ENCODE results near the gene SH3TC1. TPM values are rescaled to one million over a fixed set of nuclear protein-coding genes. Genes with fewer than 3 reads are reported as not detected.
A peak's percentile ranks its signal among the peaks of the same experiment; 100 is the strongest.

Gene SH3TC1
- total and polyA plus RNA-seq, 2 of the 8 experiments (the other 6 are each of a cell fraction or from before 2014, with no cell fraction given) = 0.15 TPM; not detected in 1

DNA sequence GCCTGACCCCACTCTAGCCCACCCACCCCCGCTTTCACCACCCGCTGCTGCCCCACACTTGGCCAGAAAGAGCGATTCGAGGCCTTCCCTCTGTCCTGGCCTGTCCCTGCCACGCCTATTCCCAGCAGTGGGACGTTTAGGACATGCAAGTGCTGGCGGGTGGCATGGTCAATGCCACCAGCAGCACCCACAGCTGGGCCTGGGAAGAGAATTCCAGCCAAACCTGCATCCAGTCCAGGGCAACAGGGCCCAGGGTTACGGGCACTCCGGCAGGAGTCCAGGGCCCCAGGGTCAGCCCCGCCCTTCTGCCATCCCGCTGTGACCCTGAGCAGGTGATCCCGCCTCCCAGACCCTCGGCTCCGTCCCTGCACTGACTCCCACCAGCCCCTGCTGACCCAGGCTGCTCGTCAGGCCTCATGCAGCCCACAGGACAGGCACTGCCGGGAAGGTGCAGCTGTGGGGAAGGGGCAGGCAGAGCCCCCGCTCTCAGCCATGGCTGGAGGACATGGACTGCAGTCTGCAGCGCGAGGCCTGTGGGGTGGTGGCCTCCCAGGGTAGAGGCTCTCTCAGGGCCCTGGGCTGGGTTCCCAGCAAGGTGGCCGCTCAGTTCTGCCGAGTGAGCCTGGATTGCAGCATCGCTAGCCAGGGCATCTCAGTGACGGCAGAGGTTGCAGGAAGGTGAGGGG is 63.7 kb downstream of the SH3TC1 start:
- FAIRE-seq (no peak), DNase-seq (ENCODE audit: low read depth in 1 of 2, low spot score in 2 of 2) (no peak)
- no peak overlapping the region for H4K91ac ChIP-seq (replicated peaks; ENCODE audit: insufficient read length, low read length)
- TF ChIP-seq PHF8 (conservative IDR thresholded peaks at IDR 0.05; ENCODE audit: low read depth, low read length) (no peak), CBX8 (IDR thresholded peaks at IDR 0.05; ENCODE audit: borderline replicate concordance, low read depth, low read length) (no peak), ASH2L (IDR thresholded peaks at IDR 0.05; ENCODE audit: low read length) (no peak)
- TF ChIP-seq, protein P1, sequence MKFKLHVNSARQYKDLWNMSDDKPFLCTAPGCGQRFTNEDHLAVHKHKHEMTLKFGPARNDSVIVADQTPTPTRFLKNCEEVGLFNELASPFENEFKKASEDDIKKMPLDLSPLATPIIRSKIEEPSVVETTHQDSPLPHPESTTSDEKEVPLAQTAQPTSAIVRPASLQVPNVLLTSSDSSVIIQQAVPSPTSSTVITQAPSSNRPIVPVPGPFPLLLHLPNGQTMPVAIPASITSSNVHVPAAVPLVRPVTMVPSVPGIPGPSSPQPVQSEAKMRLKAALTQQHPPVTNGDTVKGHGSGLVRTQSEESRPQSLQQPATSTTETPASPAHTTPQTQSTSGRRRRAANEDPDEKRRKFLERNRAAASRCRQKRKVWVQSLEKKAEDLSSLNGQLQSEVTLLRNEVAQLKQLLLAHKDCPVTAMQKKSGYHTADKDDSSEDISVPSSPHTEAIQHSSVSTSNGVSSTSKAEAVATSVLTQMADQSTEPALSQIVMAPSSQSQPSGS (IDR thresholded peaks at IDR 0.05; ENCODE audit: low read length) = no peak
- POLR2A ChIA-PET (ENCODE audit: partially characterized antibody) = no interaction called here
- no peak overlapping the region for H3K56ac ChIP-seq (replicated peaks; ENCODE audit: insufficient read length, low read depth, low read length)
- H3K36me3 ChIP-seq (ENCODE audit: control insufficient read depth in 2 of 4, insufficient read depth in 4 of 4, low read length in 3 of 4) = no peaks in the 10 kb centered on the region
- no peaks in the 10 kb centered on the region for H3K79me2 ChIP-seq (ENCODE audit: control insufficient read depth in 1 of 2, insufficient read depth in 2 of 2, low read length in 2 of 2)
- peak overlapping the region; percentile 81; the same call in 1 of the 2 replicates for H2BK15ac ChIP-seq (ENCODE audit: low read length)
- no peak overlapping the region for H3K23ac ChIP-seq (ENCODE audit: insufficient read length)
- WGBS, 2 experiments (ENCODE audit: extremely low coverage in 1 of 2, insufficient coverage in 1 of 2, insufficient read length in 1 of 2, insufficient replicate concordance in 2 of 2, low coverage in 1 of 2, low lambda C conversion rate in 2 of 2, missing lambda C conversion rate in 1 of 2) = 78% methylated on average over 19 of the region's 23 CpGs; no CpG with 5 or more reads in 1 of the 2 experiments
- H3K4me2 ChIP-seq (ENCODE audit: insufficient read depth in 1 of 2, low read depth in 2 of 2, low read length in 2 of 2) = no peak overlapping the region
- no peak overlapping the region for H2BK5ac ChIP-seq (ENCODE audit: low read depth, low read length)
- no peak overlapping the region for H2BK120ac ChIP-seq (replicated peaks; ENCODE audit: low read depth, low read length)
- H4K5ac ChIP-seq (ENCODE audit: insufficient read length, low read depth, low read length) = no peak overlapping the region
- H2AK5ac ChIP-seq (ENCODE audit: low read depth, low read length) = no peak overlapping the region
- no peaks in the 10 kb centered on the region for H3K27me3 ChIP-seq (replicated peaks in 1 of 4; ENCODE audit: control insufficient read depth in 3 of 4, extremely low read depth in 1 of 4, insufficient read depth in 3 of 4, low read length in 3 of 4)
- no peak overlapping the region for H3K4ac ChIP-seq (replicated peaks; ENCODE audit: insufficient read length, low read depth, low read length)
- H3K23me2 ChIP-seq (ENCODE audit: low read depth, low read length) = no peaks in the 10 kb centered on the region
- H3K9ac ChIP-seq (replicated peaks in 1 of 4; ENCODE audit: extremely low read depth in 1 of 4, low read depth in 3 of 4, low read length in 3 of 4) = no peak overlapping the region
- H3K79me1 ChIP-seq (ENCODE audit: low read depth, low read length) = no peaks in the 10 kb centered on the region
- H3K4me1 ChIP-seq (replicated peaks in 1 of 4; ENCODE audit: control insufficient read depth in 3 of 4, insufficient read depth in 4 of 4, low read length in 3 of 4) = peaks cover 0 to 8% (median 4%) of the 10 kb centered on the region in 4 experiments; a peak in 4 of 7 replicates
- H2AFZ ChIP-seq (ENCODE audit: low read length) = no peak overlapping the region
- no peak overlapping the region for H3K4me3 ChIP-seq (ENCODE audit: extremely low read depth in 1 of 4, insufficient read depth in 2 of 4, low read depth in 3 of 4, low read length in 4 of 4)
- no peak overlapping the region for H2BK20ac ChIP-seq (ENCODE audit: low read length)
- CTCF ChIA-PET (ENCODE audit: partially characterized antibody) = interaction anchor here (1.6 kb wide), 1 partner anchor 17 kb away, joined by 3 read pairs; no protein-coding TSS in a partner anchor
- no peak overlapping the region for H3K27ac ChIP-seq (ENCODE audit: low read depth, low read length)
- H4K8ac ChIP-seq (ENCODE audit: extremely low read depth, insufficient read depth, low read length) = no peak overlapping the region
- H3K9me3 ChIP-seq (ENCODE audit: insufficient read depth in 2 of 2, low read depth in 1 of 2, low read length in 1 of 2) = no peaks in the 10 kb centered on the region
- peaks cover 0 to 1% of the 10 kb centered on the region in 2 experiments for H4K20me1 ChIP-seq (replicated peaks in 1 of 2; ENCODE audit: control insufficient read depth in 1 of 2, insufficient read depth in 2 of 2, low read length in 2 of 2)
- no peak overlapping the region for H3K14ac ChIP-seq (ENCODE audit: insufficient read length)
- peak overlapping the region; percentile 44; the same call in 1 of the 2 replicates for H2BK12ac ChIP-seq (ENCODE audit: low read depth, low read length)
- H3K18ac ChIP-seq (ENCODE audit: extremely low read depth, low read length) = no peak overlapping the region
